SJCRH30 (cell line): Measurements from ENCODE around the gene RSAD2. TPM values are rescaled to one million over a fixed set of nuclear protein-coding genes. Genes with fewer than 3 reads are reported as not detected.
"Not testable (repeated sequence)": the region's sequence is repeated elsewhere in the genome, so short reads cannot be mapped to it uniquely, and the experiment has no call there.

ENCODE experiments used
- DNase-seq, 2 experiments: peaks; one replicate each; pipeline ENCODE4 v3.0.0-alpha.2; 2015 to 2020
- H3K27ac ChIP-seq: fragments of 250-450 bp; sonication (Bioruptor Pico); 2 replicates; pipeline ENCODE4 v1.5.1; 2020; ENCODE audit warnings: mild to moderate bottlenecking, moderate library complexity
- H3K27me3 ChIP-seq: fragments of 250-450 bp; sonication (Bioruptor Pico); 2 replicates; pipeline ENCODE4 v1.5.1; 2020; ENCODE audit warnings: mild to moderate bottlenecking, moderate library complexity
- H3K36me3 ChIP-seq: fragments of 250-450 bp; sonication (Bioruptor Pico); 2 replicates; pipeline ENCODE4 v1.5.1; 2020; ENCODE audit warnings: mild to moderate bottlenecking, moderate library complexity
- H3K4me1 ChIP-seq: fragments of 250-450 bp; sonication (Bioruptor Pico); 2 replicates; pipeline ENCODE4 v1.5.1; 2020; ENCODE audit warnings: mild to moderate bottlenecking, moderate library complexity
- H3K4me3 ChIP-seq: fragments of 250-450 bp; sonication (Bioruptor Pico); 2 replicates; pipeline ENCODE4 v1.5.1; 2020; ENCODE audit warnings: mild to moderate bottlenecking, moderate library complexity
- H3K9me3 ChIP-seq: fragments of 250-450 bp; sonication (Bioruptor Pico); replicated peaks from 2 replicates; pipeline ENCODE4 v1.5.1; 2020; ENCODE audit warnings: mild to moderate bottlenecking, moderate library complexity
- total RNA-seq: library from RNA; depleted of rRNA; stranded (reverse); fragments of >200 nt; shearing (Covaris generic); gene quantifications from 2 replicates; pipeline ENCODE4 v1.2.3, GENCODE V29; 2014

The RSAD2 gene
- total RNA-seq, 1 experiment from 2014 or later, result not detected

DNA sequence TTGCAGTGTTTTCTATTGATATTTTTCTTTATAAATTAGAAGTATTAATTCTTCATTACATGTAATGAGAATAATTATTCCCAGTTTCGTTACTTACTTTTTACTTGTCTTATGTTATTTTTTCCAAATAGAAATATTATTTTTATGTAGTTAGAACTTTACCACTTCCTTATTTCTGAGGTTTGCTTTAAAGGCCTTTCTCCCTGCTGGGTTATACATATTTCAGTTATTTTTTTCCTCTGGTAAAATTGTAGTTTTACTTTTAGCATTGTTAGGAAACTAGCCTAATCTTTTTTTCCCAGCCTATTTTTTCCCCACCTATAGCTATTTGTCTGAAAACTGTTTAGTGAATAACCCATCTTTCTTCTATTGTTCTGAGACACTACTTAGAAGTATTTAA lies 56.8 kb downstream of the RSAD2 start:
- Histone ChIP-seq H3K4me3 (no peak overlapping the region), H3K36me3 (no peaks in the 10 kb centered on the region), H3K4me1 (peaks cover 4% of the 10 kb centered on the region; the same call in 1 of the 2 replicates), H3K27me3 (no peaks in the 10 kb centered on the region), H3K27ac (no peak overlapping the region), H3K9me3 (peaks cover 3% of the 10 kb centered on the region; the same call in 1 of the 2 replicates)
- DNase-seq, result no peak

DNA sequence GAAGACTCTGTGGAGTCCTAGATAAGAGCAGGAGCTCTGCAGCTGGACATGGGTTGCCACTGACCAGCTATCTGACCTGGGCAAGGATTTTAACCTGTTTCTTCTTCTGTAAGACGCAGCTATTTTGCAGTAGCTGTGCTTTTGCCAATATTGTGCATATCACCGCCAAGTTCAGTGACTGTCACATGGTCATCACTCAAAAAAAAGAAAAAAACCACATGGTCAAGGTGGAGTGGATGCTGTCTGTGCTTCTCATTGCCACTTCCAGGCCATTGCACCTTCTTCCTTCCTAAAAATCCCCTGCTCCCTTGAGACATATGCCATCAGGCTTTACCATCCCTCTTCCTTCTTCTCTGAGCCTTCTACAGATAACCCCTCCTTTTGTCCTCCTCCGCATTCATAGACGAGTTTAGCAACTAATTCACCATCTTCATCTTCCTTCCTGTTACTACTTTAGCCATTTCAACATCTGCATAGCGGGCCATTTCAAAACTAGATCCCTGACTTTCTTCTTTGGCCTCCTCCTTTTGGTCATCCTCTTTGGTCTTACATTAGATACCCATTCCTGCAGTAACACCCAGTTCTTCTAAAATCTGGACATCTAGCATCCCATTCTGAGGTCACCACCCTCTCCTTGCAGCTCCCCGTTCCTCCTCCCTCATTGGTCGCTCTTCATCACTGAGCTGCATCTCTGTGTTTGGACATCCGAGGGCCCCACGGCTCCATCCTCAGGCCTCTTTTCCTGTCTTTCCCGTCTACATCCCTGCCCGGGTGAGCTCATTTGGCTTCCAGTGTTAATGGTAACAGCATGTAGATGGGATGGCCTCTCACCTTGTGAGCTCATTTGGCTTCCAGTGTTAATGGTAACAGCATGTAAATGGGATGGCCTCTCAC lies 57.4 kb downstream of the RSAD2 start:
- peaks cover 3% of the 10 kb centered on the region; the same call in 1 of the 2 replicates for H3K4me1 ChIP-seq
- H3K27ac ChIP-seq, result no peak overlapping the region
- no peaks in the 10 kb centered on the region for H3K36me3 ChIP-seq
- DNase-seq, result no peak
- H3K27me3 ChIP-seq, result no peaks in the 10 kb centered on the region
- no peak overlapping the region for H3K4me3 ChIP-seq
- peaks cover 5% of the 10 kb centered on the region; the same call in 1 of the 2 replicates for H3K9me3 ChIP-seq

- not testable (repeated sequence) for DNase-seq, H3K4me3 ChIP-seq, H3K27me3 ChIP-seq, H3K27ac ChIP-seq, H3K9me3 ChIP-seq, H3K36me3 ChIP-seq, H3K4me1 ChIP-seq
Measured at GRCh38 chr2:6935652-6936020, 58.1 kb downstream of the RSAD2 start.

DNA sequence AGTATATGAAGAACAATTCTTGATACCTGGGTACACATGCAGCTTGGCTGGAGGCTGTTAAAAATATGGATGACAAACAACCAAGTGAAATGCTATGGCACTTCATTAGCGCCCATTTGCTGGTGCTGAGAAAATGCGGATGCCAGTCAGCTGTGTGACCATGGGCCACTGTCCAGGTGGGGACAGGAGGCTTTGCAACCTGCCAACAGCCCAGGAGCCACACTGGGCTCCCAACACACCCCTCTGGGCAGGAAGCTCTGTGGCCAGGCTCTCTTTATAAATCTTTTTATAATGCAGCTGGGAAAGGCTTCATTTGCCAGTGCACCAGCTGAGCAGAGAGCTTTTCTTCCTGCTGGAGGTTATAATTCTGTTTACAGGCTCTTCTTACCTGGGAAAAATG lies 59.6 kb downstream of the RSAD2 start:
- DNase-seq, result no peak
- Histone ChIP-seq H3K9me3 (peaks cover 5% of the 10 kb centered on the region; the same call in 1 of the 2 replicates), H3K4me3 (no peak overlapping the region), H3K27me3 (no peaks in the 10 kb centered on the region), H3K36me3 (no peaks in the 10 kb centered on the region), H3K27ac (no peak overlapping the region), H3K4me1 (peaks cover 3% of the 10 kb centered on the region; the same call in 1 of the 2 replicates)

DNA sequence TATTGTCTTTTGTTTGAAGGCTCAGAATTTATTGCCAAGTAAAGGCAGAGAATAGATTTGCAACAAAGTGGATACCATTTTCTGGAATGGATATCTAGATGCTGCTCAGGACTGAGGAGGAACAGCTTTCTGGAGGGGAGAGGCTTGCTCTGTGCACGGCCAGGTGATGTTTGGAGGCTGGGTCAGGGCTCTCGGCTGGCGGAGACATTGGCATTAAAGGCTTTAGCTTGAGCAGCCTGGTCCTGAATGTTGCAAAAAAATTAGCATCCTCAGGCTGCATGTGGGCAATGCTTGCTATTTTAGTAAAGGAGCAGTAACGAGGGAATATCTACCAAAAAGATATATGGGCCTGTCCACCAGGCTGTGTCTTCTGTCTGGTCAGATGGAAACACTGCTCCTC lies 60.0 kb downstream of the RSAD2 start:
- no peak for DNase-seq
- Histone ChIP-seq H3K4me3 (no peak overlapping the region), H3K4me1 (peaks cover 3% of the 10 kb centered on the region; the same call in 1 of the 2 replicates), H3K27ac (no peak overlapping the region), H3K9me3 (peaks cover 5% of the 10 kb centered on the region; the same call in 1 of the 2 replicates), H3K27me3 (no peaks in the 10 kb centered on the region), H3K36me3 (no peaks in the 10 kb centered on the region)

DNA sequence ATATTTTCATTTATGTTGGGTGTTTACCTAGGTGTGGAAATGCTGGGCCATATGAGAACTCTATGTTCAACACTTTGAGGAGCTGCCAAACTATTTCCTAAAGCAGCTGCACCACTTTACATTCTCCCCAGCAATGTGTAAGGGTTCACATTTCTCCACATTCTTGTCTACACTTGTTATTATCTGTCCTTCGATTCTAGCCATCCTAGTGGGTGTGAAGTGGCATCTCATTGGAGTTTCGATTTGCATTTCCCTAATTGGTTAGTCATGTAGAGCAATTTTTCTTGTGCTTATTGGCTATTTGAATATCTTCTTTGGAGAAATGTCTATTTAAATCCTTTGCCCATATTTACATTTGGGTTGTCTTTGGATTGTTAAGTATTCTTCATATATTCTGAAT lies 61.5 kb downstream of the RSAD2 start:
- peaks cover 5% of the 10 kb centered on the region; the same call in 1 of the 2 replicates for H3K9me3 ChIP-seq
- H3K4me3 ChIP-seq, result no peak overlapping the region
- peaks cover 3% of the 10 kb centered on the region; the same call in 1 of the 2 replicates for H3K4me1 ChIP-seq
- peak in 1 of 2 experiments; percentile 8 for DNase-seq
- H3K27me3 ChIP-seq, result no peaks in the 10 kb centered on the region
- H3K36me3 ChIP-seq, result no peaks in the 10 kb centered on the region
- H3K27ac ChIP-seq, result no peak overlapping the region

GRCh38 chr2:6940820-6941219 lies 63.2 kb downstream of the RSAD2 start:
- H3K36me3 ChIP-seq, result no peaks in the 10 kb centered on the region
- no peak for DNase-seq
- H3K4me1 ChIP-seq, result peaks cover 3% of the 10 kb centered on the region; the same call in 1 of the 2 replicates
- H3K9me3 ChIP-seq, result peaks cover 5% of the 10 kb centered on the region; the same call in 1 of the 2 replicates
- H3K4me3 ChIP-seq, result no peak overlapping the region
- no peak overlapping the region for H3K27ac ChIP-seq
- H3K27me3 ChIP-seq, result no peaks in the 10 kb centered on the region

- no peak overlapping the region for H3K4me3 ChIP-seq
- DNase-seq, result no peak
- H3K36me3 ChIP-seq, result no peaks in the 10 kb centered on the region
- H3K27me3 ChIP-seq, result no peaks in the 10 kb centered on the region
- H3K27ac ChIP-seq, result no peak overlapping the region
- peaks cover 5% of the 10 kb centered on the region; the same call in 1 of the 2 replicates for H3K9me3 ChIP-seq
- H3K4me1 ChIP-seq, result peaks cover 3% of the 10 kb centered on the region; the same call in 1 of the 2 replicates
Measured at GRCh38 chr2:6941299-6942046, 63.9 kb downstream of the RSAD2 start.

GRCh38 chr2:6942848-6943247 lies 65.3 kb downstream of the RSAD2 start:
- no peak for DNase-seq
- H3K4me1 ChIP-seq, result peaks cover 3% of the 10 kb centered on the region; the same call in 1 of the 2 replicates
- no peaks in the 10 kb centered on the region for H3K27me3 ChIP-seq
- peaks cover 5% of the 10 kb centered on the region; the same call in 1 of the 2 replicates for H3K9me3 ChIP-seq
- no peak overlapping the region for H3K4me3 ChIP-seq
- no peaks in the 10 kb centered on the region for H3K36me3 ChIP-seq
- H3K27ac ChIP-seq, result no peak overlapping the region

GRCh38 chr2:6943523-6943922 lies 65.9 kb downstream of the RSAD2 start:
- Histone ChIP-seq H3K27me3 (no peaks in the 10 kb centered on the region), H3K27ac (no peak overlapping the region), H3K4me3 (no peak overlapping the region), H3K9me3 (peaks cover 5% of the 10 kb centered on the region; the same call in 1 of the 2 replicates), H3K36me3 (no peaks in the 10 kb centered on the region), H3K4me1 (peaks cover 3% of the 10 kb centered on the region; the same call in 1 of the 2 replicates)
- DNase-seq, result no peak

DNA sequence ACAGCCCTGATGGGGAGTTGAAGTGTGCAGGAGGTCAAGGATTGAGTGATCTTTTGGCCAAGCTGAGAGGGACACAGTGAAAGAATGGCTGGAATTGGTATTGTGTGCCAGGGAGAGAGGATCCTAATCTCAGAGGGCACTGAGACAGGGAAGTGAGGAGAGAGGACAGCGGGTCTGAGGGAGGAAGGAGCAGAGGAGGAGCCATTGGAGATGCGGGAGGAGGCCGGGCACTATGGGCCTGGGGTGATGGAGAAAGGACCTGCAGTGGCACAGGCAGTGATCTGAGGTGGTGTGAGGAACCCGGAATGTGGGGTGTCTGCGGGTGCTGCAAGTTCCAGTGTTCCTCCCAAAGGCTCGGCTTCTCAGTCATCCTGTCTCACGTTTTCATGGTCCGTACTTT lies 66.4 kb downstream of the RSAD2 start:
- Histone ChIP-seq H3K4me3 (no peak overlapping the region), H3K27me3 (no peaks in the 10 kb centered on the region), H3K36me3 (no peaks in the 10 kb centered on the region), H3K4me1 (peaks cover 3% of the 10 kb centered on the region; the same call in 1 of the 2 replicates), H3K9me3 (peaks cover 5% of the 10 kb centered on the region; the same call in 1 of the 2 replicates), H3K27ac (no peak overlapping the region)
- no peak for DNase-seq

GRCh38 chr2:6944555-6944954 lies 67.0 kb downstream of the RSAD2 start:
- H3K36me3 ChIP-seq, result no peaks in the 10 kb centered on the region
- no peak overlapping the region for H3K4me3 ChIP-seq
- no peaks in the 10 kb centered on the region for H3K27me3 ChIP-seq
- no peak for DNase-seq
- no peaks in the 10 kb centered on the region for H3K4me1 ChIP-seq
- H3K27ac ChIP-seq, result no peak overlapping the region
- H3K9me3 ChIP-seq, result no peaks in the 10 kb centered on the region

GRCh38 chr2:6945087-6945813 lies 67.7 kb downstream of the RSAD2 start:
- DNase-seq, result no peak
- H3K27ac ChIP-seq, result no peak overlapping the region
- no peaks in the 10 kb centered on the region for H3K27me3 ChIP-seq

DNA sequence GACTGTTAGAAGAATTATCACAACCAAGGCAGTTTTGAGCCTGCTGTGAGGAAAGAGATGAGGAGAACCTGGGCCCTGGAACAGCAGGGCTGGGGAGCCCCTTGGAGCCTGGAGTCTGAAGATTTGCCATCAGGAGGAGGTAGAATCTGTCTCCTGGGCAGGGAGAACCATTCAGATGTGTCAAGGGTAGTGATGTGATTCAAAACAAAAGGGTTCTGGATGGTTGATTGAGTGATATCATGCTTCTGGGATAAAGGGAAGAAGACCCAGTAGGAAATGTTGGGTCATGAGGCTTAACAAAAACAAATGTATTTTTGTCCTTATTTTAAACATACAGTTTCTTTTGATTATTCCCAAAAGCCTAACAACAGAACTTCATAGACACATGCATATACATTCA lies 68.2 kb downstream of the RSAD2 start:
- Histone ChIP-seq H3K4me1 (no peaks in the 10 kb centered on the region), H3K36me3 (no peaks in the 10 kb centered on the region), H3K27me3 (no peaks in the 10 kb centered on the region), H3K4me3 (no peak overlapping the region), H3K27ac (no peak overlapping the region), H3K9me3 (no peaks in the 10 kb centered on the region)
- DNase-seq, result no peak

More at GRCh38 chr2:6945087-6945813, 67.7 kb downstream of the RSAD2 start:
- no peaks in the 10 kb centered on the region for H3K36me3 ChIP-seq
- H3K4me3 ChIP-seq, result no peak overlapping the region
- H3K4me1 ChIP-seq, result no peaks in the 10 kb centered on the region
- H3K9me3 ChIP-seq, result no peaks in the 10 kb centered on the region
